ENCODE data around the gene SLC16A1.

DNA sequence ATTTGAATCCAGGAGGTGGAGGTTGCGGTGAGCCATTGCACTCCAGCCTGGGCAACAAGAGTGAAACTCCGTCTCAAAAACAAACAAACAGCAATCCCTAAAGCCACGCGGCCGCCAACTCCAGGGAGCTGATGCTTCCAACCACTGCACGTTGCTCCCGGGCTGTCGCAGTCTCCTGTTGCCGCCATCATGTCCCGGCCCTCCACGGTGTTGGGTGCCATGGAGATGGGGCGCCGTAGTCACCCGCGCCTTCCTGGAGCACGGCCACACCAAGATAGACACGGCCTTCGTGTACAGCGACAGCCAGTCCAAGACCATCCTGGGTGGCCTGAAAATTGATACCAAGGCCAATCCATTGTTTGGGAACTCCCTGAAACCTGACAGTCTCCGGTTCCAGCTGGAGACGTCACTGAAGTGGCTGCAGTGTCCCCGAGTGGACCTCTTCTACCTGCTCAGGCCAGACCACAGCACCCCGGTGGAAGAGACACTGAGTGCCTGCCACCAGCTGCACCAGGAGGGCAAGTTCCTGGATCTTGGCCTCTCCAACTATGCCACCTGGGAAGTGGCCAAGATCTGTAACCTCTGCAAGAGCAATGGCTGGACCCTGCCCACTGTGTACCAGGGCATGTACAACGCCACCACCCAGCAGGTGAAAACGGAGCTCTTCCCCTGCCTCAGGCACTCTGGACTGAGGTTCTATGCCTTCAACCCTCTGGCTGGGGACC lies 32.6 kb downstream of the SLC16A1 start:
- no peak for TF ChIP-seq POLR2AphosphoS5 (IDR thresholded peaks at IDR 0.05)
- TF ChIP-seq, protein P1, sequence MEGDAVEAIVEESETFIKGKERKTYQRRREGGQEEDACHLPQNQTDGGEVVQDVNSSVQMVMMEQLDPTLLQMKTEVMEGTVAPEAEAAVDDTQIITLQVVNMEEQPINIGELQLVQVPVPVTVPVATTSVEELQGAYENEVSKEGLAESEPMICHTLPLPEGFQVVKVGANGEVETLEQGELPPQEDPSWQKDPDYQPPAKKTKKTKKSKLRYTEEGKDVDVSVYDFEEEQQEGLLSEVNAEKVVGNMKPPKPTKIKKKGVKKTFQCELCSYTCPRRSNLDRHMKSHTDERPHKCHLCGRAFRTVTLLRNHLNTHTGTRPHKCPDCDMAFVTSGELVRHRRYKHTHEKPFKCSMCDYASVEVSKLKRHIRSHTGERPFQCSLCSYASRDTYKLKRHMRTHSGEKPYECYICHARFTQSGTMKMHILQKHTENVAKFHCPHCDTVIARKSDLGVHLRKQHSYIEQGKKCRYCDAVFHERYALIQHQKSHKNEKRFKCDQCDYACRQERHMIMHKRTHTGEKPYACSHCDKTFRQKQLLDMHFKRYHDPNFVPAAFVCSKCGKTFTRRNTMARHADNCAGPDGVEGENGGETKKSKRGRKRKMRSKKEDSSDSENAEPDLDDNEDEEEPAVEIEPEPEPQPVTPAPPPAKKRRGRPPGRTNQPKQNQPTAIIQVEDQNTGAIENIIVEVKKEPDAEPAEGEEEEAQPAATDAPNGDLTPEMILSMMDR (IDR thresholded peaks at IDR 0.05): no peak
- no peak for TF ChIP-seq POLR2A (IDR thresholded peaks at IDR 0.05)

Measured in gastroesophageal sphincter (tissue), 3 donors.